ENCODE data around the gene SLC25A47. TPM values are rescaled to one million over a fixed set of nuclear protein-coding genes. Genes with fewer than 3 reads are reported as not detected.
"Not testable (repeated sequence)": the region's sequence is repeated elsewhere in the genome, so short reads cannot be mapped to it uniquely, and the experiment has no call there.

The SLC25A47 gene
- total RNA-seq, 2 experiments from 2014 or later, result not detected

DNA sequence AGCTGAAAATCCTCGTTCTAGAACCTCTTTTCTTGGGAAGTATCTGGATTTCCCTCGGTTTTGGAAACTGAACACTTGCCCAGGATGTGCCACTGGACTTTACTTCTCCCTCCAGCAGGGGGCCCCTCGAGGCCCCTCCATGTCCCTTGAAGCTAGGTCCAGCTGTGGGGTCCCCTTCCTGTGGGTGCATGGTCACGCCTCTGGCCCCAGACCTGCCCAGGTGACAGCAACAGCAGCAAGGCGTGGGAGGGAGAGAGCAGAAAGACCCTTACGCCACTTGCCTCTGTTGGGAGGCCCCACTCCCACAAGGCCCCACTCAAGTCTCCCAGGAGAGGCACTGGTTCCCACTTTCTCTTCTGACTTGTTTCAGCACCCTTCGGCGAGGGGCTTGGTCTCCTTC lies 20.0 kb upstream of the SLC25A47 start:
- CTCF ChIA-PET, result interaction anchor here (0.9 to 2.0 kb wide), 4 partner anchors 11 to 74 kb away, joined by 3 to 9 read pairs (median 4); partner anchors contain the start of gene SLC25A47

DNA sequence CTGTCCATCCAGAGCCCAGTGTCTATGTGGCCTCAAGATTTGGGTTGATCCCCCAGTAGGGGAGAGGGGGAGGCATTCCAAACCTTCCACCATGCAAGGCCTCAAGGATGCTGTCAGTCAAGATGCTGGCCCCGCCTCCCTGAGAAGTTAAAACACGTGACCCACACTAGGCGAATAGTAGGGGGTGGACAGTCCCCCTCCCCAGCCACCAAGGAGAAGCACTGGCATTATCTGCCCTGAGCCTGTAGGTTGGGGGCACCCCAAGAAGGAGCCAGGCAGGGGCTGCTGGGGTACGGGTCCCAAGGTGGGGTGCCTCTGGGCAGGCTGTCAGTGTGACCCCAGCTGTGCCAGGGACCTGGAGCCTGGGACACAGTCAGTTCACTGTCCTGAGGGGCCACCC lies 19.2 kb upstream of the SLC25A47 start:
- POLR2A ChIA-PET, result interaction anchor here (1.1 to 1.5 kb wide), 2 partner anchors 71 to 73 kb away, joined by 3 read pairs; a partner anchor contains a TSS
- Mint-ChIP-seq H3K36me3 (ENCODE audit: low read depth) (no peaks in the 10 kb centered on the region), H3K4me1 (peaks cover 12% of the 10 kb centered on the region)

More for the DNA sequence above, 20.0 kb upstream of the SLC25A47 start:
- Mint-ChIP-seq H3K4me3 (no peak overlapping the region), H3K4me1 (peaks cover 12% of the 10 kb centered on the region), H3K36me3 (ENCODE audit: low read depth) (no peaks in the 10 kb centered on the region), H3K9me3 (no peaks in the 10 kb centered on the region), H3K27me3 (peaks cover 19% of the 10 kb centered on the region), H3K27ac (no peak overlapping the region)
- POLR2A ChIA-PET, result interaction anchor here (0.7 to 1.5 kb wide), 3 partner anchors 72 to 274 kb away, joined by 3 read pairs; a partner anchor contains a TSS
- DNase-seq, result no peak

DNA sequence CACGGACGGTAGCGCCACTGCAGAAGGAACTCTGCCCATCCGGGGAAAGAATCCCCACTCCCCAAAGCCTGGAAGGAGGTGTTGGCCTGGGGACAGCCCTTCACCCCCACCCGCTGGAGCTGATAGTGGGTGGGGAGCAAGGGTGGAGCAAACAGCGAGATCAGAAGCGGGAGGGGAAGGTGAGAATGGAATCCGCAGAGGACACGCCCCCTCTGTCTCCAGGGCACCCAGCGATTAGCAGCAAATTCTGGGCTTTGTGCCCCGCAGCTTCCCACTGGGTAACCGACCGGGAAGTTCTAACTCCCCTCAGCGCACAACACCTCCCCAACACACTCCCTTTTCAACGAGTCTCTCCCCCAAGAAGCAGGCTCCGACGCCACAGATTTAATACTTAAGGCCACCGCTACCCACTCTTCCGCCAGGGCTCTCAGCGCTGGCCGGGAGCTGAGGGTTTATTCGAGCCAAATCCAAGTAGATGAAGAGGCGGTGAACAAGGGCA lies 18.3 kb upstream of the SLC25A47 start:
- Mint-ChIP-seq H3K27ac (no peak overlapping the region), H3K36me3 (ENCODE audit: low read depth) (no peaks in the 10 kb centered on the region), H3K27me3 (peaks cover 23% of the 10 kb centered on the region), H3K9me3 (no peaks in the 10 kb centered on the region), H3K4me3 (peak overlapping the region; percentile 65), H3K4me1 (peaks cover 12% of the 10 kb centered on the region)
- ChIA-PET POLR2A (interaction anchor here (1.3 kb wide), 1 partner anchor 9 kb away, joined by 3 read pairs; no protein-coding TSS in a partner anchor), CTCF (interaction anchor here (1.2 kb wide), 1 partner anchor 19 kb away, joined by 3 read pairs; no protein-coding TSS in a partner anchor)
- no peak for DNase-seq

More for the DNA sequence above, 19.2 kb upstream of the SLC25A47 start:
- CTCF ChIA-PET, result interaction anchor here (2.0 kb wide), 1 partner anchor 74 kb away, joined by 9 read pairs; no protein-coding TSS in a partner anchor
- Mint-ChIP-seq H3K27me3 (peaks cover 23% of the 10 kb centered on the region), H3K27ac (no peak overlapping the region), H3K4me3 (no peak overlapping the region), H3K9me3 (no peaks in the 10 kb centered on the region)
- no peak for DNase-seq

DNA sequence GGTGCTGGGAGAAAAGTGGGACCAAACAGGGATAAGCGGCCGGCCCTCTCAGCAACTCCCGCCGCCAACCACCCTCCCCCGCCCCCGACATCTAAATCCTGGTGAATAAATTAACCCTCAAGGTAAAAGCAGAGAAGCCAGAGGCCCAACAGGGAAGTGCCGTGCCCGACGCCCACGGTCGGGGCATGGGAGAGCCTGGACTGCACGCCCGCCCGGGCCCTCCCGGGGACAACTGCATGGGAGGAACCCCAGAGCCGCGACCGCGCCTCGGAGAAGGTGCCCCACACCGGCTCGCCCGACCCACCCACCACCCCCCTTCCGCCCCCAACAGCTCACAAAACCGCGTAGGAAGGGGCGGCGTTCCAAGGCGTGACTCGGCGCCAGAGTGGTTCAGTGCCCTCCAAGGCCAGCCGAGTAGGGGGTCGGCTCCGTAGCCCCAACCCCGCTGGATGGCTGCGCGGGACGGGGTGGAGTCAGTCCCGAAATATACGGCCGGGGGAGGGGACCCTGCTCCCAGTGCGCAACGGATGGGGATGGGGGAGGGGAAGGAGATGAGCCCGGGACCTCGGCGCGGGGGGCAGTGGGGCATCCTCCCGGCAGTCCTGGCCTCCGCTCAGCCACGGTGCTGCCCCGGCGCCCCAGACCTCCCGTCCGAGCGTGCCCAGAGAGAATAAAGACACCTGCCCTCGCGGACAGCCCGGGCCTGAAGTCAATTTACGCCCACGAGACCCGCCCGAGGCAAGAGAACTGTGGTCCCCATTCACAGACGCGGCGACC lies 17.6 kb upstream of the SLC25A47 start:
- no peaks in the 10 kb centered on the region for H3K36me3 Mint-ChIP-seq (ENCODE audit: low read depth)
- no peaks in the 10 kb centered on the region for H3K9me3 Mint-ChIP-seq
- peak; percentile 25 for DNase-seq
- H3K27me3 Mint-ChIP-seq, result peaks cover 23% of the 10 kb centered on the region
- POLR2A ChIA-PET, result interaction anchor here (1.3 kb wide), 1 partner anchor 9 kb away, joined by 3 read pairs; no protein-coding TSS in a partner anchor
- CTCF ChIA-PET, result interaction anchor here (1.2 kb wide), 1 partner anchor 19 kb away, joined by 3 read pairs; no protein-coding TSS in a partner anchor
- H3K27ac Mint-ChIP-seq, result no peak overlapping the region
- peak overlapping the region; percentile 65 for H3K4me3 Mint-ChIP-seq
- peaks cover 12% of the 10 kb centered on the region for H3K4me1 Mint-ChIP-seq

DNA sequence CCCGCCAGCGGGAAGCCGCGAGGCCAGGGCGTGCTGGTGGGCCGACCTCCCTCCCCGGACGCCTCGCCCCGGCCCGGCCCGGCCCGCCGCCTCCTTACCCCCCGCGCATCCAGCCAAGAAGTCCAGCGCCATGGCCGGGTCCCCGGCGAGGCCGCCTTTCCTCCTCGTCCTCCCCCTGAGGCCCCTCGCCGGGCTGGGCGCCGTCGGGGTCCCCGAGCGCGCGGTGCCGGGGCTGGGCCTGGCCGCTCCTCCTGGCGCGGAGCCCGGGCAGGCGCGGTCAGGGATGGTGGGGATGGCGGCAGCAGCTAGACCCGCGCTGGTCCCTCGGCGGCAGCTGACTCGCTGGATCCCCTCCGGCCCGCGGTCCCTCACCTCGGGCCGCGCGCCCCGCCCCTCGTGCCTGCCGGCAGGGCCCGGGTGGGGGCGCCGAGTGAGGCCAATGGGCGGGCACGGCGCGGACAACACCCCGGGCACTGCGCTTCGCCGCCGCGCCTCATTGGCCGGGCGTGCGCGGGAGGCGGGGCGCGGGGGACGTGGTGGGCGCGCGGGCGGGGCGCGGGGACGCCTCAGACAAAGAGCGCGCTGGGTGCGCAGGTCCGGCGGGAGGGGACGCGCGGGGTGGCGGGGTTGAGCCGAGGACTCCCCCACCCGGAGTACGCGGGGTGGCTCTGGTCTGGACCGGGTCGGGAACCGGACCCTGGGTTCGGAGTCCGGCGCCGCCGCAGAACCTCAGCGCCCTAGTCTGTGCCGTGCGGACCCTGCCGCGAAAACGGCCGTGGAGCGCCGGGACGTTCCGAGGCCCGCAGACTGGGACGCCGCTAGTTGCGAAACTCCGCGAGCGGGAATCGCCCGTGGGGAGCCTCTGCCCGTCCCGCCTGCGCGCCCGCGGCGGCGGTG lies 16.8 kb upstream of the SLC25A47 start, which contains the start of gene SLC25A29:
TSS of gene SLC25A29 (minus strand) at position 344 of the 897 bp plus-strand sequence. CDS start at position 132, 212 bp downstream.
- no peaks in the 10 kb centered on the region for H3K36me3 Mint-ChIP-seq (ENCODE audit: low read depth)
- ChIA-PET CTCF (no interaction called here), POLR2A (interaction anchor here (1.1 kb wide), 1 partner anchor 85 kb away, joined by 3 read pairs; no protein-coding TSS in a partner anchor)
- H3K4me3 Mint-ChIP-seq, result peak within 1 kb of the TSS; percentile 65
- no peak within 1 kb of the TSS for H3K27ac Mint-ChIP-seq
- peaks cover 12% of the 10 kb centered on the region for H3K4me1 Mint-ChIP-seq
- peaks cover 25% of the 10 kb centered on the region for H3K27me3 Mint-ChIP-seq
- H3K9me3 Mint-ChIP-seq, result no peaks in the 10 kb centered on the region
- DNase-seq, result peak; percentile 73

DNA sequence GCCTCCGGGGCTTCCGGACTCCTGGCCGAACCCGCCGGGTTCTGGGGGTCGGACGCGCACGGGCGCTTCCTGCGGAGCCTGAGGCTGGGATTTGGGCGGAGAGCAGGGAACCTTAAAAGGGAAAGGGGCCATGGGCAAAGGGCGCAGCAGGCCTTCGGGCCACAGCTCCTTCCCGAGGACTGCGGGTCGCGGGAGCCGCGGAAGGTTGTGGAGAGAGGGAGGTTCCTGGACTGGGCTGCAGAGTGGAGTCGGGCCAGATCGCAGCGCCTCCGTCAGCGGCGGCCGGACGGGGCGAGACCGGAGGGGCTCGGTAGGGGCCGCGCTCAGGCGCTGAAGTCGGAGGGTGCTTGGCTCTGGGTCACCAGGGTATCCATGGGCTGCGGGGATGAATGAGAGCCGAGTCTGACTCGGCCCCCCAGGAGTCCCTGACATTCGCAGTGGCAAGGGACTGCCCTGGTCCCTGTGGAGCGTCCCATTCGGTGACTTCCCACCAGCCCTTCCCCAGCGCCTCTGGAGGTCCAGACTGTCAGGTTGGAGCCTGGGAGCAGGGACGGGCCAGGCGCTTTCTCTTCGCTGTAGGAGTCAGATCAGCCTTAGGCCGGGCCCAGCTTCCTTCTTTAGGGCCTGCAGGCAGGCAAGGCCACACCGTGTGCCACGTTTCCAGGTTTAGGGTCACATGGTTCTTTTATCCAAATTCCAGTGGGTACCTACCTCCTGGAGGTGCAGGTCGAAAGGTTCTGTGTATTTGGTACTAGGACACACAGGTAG lies 16.0 kb upstream of the SLC25A47 start:
- CTCF ChIA-PET, result no interaction called here
- POLR2A ChIA-PET, result interaction anchor here (1.1 kb wide), 1 partner anchor 85 kb away, joined by 3 read pairs; no protein-coding TSS in a partner anchor
- Mint-ChIP-seq H3K27me3 (peaks cover 28% of the 10 kb centered on the region), H3K4me3 (peak overlapping the region; percentile 64), H3K27ac (no peak overlapping the region), H3K9me3 (no peaks in the 10 kb centered on the region), H3K36me3 (ENCODE audit: low read depth) (no peaks in the 10 kb centered on the region), H3K4me1 (peaks cover 12% of the 10 kb centered on the region)
- no peak for DNase-seq

DNA sequence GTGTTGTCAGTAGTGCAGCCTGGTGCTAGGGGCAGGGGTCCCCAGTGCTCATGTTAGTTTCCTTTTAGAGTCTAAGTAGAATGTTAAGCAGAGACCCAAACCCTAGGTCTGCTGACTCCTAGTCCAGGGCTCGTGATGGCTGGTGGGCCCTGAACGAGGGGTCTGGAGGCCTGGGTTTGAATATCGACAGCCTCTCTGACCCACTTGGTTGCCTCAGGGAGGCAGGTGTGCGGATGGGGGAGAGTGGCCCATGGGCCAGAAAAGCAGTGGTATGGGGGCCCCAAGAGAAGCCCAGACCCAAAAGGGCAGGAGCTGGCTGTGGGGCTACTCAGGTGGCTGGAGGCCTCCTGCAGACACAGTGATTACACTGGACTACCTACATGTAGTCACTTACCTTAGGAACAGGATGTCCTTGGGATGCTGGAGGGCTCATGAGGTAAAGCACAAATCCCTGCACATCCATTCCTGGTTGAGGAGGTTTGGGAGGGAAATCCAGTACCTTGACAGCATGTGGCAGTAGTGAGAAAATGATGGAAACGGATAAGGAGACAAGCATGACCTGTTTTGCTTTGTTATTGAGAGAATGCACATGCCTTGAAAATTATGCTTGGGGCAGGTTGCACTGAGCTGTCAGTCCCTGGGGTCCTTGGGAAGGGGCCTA lies 15.2 kb upstream of the SLC25A47 start:
- no peak for DNase-seq
- no peaks in the 10 kb centered on the region for H3K9me3 Mint-ChIP-seq
- H3K27me3 Mint-ChIP-seq, result peaks cover 30% of the 10 kb centered on the region
- no peak overlapping the region for H3K4me3 Mint-ChIP-seq
- peaks cover 12% of the 10 kb centered on the region for H3K4me1 Mint-ChIP-seq
- H3K36me3 Mint-ChIP-seq (ENCODE audit: low read depth), result no peaks in the 10 kb centered on the region
- no peak overlapping the region for H3K27ac Mint-ChIP-seq
- CTCF ChIA-PET, result no interaction called here
- POLR2A ChIA-PET, result no interaction called here

DNA sequence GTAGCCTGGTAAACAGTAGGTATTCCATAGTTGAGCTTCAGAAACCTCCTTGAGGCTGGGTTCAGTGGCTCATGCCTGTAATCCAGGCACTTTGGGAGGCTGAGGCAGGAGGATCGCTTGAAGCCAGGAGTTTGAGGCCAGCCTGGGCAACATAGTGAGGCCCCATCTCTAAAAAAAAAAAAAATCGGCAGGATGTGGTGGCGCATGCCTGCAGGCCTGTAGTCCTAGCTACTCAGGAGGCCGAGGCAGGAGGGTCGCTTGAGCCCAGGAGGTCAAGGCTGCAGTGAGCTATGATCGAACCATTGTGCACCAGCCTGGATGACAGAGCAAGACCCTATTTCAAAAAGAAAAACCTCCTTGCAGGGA lies 14.7 kb upstream of the SLC25A47 start:
- H3K27ac Mint-ChIP-seq; DNase-seq; H3K4me3 Mint-ChIP-seq; POLR2A ChIA-PET; H3K36me3 Mint-ChIP-seq (ENCODE audit: low read depth); H3K9me3 Mint-ChIP-seq: not testable (repeated sequence)
- Mint-ChIP-seq H3K4me1 (peaks cover 12% of the 10 kb centered on the region), H3K27me3 (peaks cover 30% of the 10 kb centered on the region)
- CTCF ChIA-PET, result interaction anchor here (1.2 kb wide), 1 partner anchor 75 kb away, joined by 3 read pairs; no protein-coding TSS in a partner anchor

DNA sequence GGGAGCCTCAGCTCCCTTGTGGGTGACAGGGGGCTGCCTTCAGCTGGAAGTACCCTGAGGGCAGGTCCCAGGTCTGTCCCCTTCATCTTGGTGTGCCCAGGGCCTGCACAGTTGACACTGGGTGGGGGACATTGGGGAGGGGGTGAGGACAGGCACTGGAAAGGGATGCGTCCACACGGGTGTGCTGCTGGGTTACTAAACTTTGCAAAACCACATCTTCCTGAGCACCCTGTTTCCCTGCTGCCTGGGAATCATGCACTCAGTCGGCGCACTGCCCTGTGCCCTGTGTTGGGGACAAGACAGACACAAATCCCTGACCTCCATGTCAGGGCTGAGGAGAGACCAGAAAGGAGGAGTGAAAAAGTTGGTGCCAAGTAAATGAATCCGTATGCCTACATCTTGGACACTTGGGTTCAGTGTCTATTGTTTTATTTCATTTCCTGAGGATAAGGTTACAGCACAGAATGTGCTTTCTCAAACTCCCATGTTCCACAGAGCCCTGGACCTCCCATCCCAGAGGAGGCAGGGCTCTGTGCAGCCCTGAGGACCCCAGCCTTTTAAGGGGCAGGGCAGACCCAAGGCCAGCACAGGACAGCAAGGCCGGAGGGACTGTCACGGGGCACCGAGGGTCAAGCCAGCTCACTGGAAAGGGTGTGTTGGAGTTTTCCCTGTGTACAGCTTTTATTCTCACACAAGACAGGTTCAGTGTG lies 14.0 kb upstream of the SLC25A47 start:
- peaks cover 12% of the 10 kb centered on the region for H3K4me1 Mint-ChIP-seq
- POLR2A ChIA-PET, result no interaction called here
- H3K9me3 Mint-ChIP-seq, result no peaks in the 10 kb centered on the region
- no peaks in the 10 kb centered on the region for H3K36me3 Mint-ChIP-seq (ENCODE audit: low read depth)
- peaks cover 30% of the 10 kb centered on the region for H3K27me3 Mint-ChIP-seq
- H3K27ac Mint-ChIP-seq, result no peak overlapping the region
- CTCF ChIA-PET, result interaction anchor here (0.9 to 1.2 kb wide), 2 partner anchors 74 to 337 kb away, joined by 3 read pairs; no protein-coding TSS in a partner anchor
- no peak overlapping the region for H3K4me3 Mint-ChIP-seq
- no peak for DNase-seq

DNA sequence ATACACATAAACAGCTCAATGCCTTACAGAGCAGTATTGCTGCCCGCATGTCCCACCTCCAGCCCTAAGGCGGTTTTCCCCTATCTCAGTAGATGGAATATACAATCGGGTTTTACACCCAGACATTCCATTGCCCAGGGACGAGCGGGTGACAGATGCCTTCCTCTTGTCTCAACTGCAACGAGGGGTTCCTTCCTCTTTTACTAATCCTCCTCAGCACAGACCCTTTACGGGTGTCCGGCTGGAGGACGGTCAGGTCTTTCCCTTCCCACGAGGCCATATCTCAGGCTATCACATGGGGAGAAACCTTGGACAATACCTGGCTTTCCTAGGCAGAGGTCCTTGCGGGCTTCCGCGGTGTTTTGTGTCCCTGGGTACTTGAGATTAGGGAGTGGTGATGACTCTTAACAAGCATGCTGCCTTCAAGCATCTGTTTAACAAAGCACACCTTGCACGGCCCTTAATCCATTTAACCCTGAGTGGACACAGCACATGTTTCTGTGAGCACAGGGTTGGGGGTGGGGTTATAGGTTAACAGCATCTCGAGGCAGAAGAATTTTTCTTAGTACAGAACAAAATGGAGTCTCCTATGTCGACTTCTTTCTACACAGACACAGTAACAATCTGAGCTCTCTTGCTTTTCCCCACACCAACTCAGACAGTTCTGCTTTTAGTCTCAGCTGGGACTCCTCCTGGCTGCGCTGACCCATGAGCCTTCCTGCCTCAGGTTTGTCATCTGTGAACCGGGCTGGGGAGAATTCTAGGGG lies 10.8 kb upstream of the SLC25A47 start:
- H3K9me3 Mint-ChIP-seq; CTCF ChIA-PET; H3K27ac Mint-ChIP-seq; H3K4me1 Mint-ChIP-seq; DNase-seq; H3K4me3 Mint-ChIP-seq; H3K36me3 Mint-ChIP-seq (ENCODE audit: low read depth); POLR2A ChIA-PET: not testable (repeated sequence)
- H3K27me3 Mint-ChIP-seq, result peaks cover 20% of the 10 kb centered on the region

Data from activated CD4-positive, alpha-beta memory T cell treated with anti-CD3 and anti-CD28 coated beads, Interleukin-2, amount 10 ng/mL, durations not matched to agents 7 days and 5 days (primary cell).